ENCODE data around the gene REM2.

The REM2 gene

GRCh38 chr14:22929961-22930364 is 46.9 kb downstream of the REM2 start:
- DNase-seq: no peak
- H3K27ac ChIP-seq (ENCODE audit: insufficient read depth in 1 of 2, low read depth in 1 of 2, low read length in 2 of 2, poor library complexity in 1 of 2, severe bottlenecking in 2 of 2): peak overlapping the region; percentile 51 to 85
- CTCF ChIA-PET: interaction anchor here (0.6 to 4.1 kb wide), 25 partner anchors 9 to 133 kb away, joined by 3 to 28 read pairs (median 5); partner anchors contain the start of genes AJUBA, CDH24, HAUS4 and RBM23
- peaks cover 5 to 18% (median 18%) of the 10 kb centered on the region in 4 experiments for H3K4me1 ChIP-seq (ENCODE audit: control extremely low read depth in 1 of 4, control insufficient read depth in 4 of 4, insufficient read depth in 4 of 4, low read length in 3 of 4)
- WGBS (ENCODE audit: insufficient coverage): 0% methylated on average over 1 of the region's 2 CpGs
- H3K27me3 ChIP-seq (replicated peaks in 2 of 5; ENCODE audit: control insufficient read depth in 4 of 5, insufficient read depth in 5 of 5, low read length in 4 of 5): no peaks in the 10 kb centered on the region
- H3K9me3 ChIP-seq (ENCODE audit: control extremely low read depth in 1 of 5, control insufficient read depth in 4 of 5, insufficient read depth in 2 of 5, low read depth in 1 of 5, low read length in 4 of 5): no peaks in the 10 kb centered on the region
- peak overlapping the region; percentile 54 to 100 (median 94) for H3K4me3 ChIP-seq (ENCODE audit: control insufficient read depth in 1 of 7, extremely low read depth in 1 of 7, insufficient read depth in 4 of 7, low read depth in 2 of 7, low read length in 6 of 7)
- peaks cover 4 to 19% (median 12%) of the 10 kb centered on the region in 4 experiments for H3K36me3 ChIP-seq (ENCODE audit: control insufficient read depth in 4 of 4, insufficient read depth in 4 of 4, low read length in 3 of 4)
- POLR2A ChIA-PET: interaction anchor here (0.6 to 2.2 kb wide), 4 partner anchors 11 to 53 kb away, joined by 3 to 14 read pairs (median 4); partner anchors contain the start of gene RBM23

- Histone ChIP-seq H3K4me1 (ENCODE audit: control extremely low read depth in 1 of 4, control insufficient read depth in 4 of 4, insufficient read depth in 4 of 4, low read length in 3 of 4) (peaks cover 5 to 18% (median 18%) of the 10 kb centered on the region in 4 experiments), H3K4me3 (ENCODE audit: control insufficient read depth in 1 of 7, extremely low read depth in 1 of 7, insufficient read depth in 4 of 7, low read depth in 2 of 7, low read length in 6 of 7) (no peak overlapping the region), H3K27ac (ENCODE audit: insufficient read depth in 1 of 2, low read depth in 1 of 2, low read length in 2 of 2, poor library complexity in 1 of 2, severe bottlenecking in 2 of 2) (no peak overlapping the region), H3K9me3 (ENCODE audit: control extremely low read depth in 1 of 5, control insufficient read depth in 4 of 5, insufficient read depth in 2 of 5, low read depth in 1 of 5, low read length in 4 of 5) (no peaks in the 10 kb centered on the region), H3K36me3 (ENCODE audit: control insufficient read depth in 4 of 4, insufficient read depth in 4 of 4, low read length in 3 of 4) (peaks cover 0 to 3% (median under 1%) of the 10 kb centered on the region in 4 experiments), H3K27me3 (replicated peaks in 2 of 5; ENCODE audit: control insufficient read depth in 4 of 5, insufficient read depth in 5 of 5, low read length in 4 of 5) (no peaks in the 10 kb centered on the region)
- CTCF ChIA-PET: interaction anchor here (1.1 to 4.1 kb wide), 3 partner anchors 13 to 49 kb away, joined by 3 to 18 read pairs (median 3); no protein-coding TSS in a partner anchor
- POLR2A ChIA-PET: no interaction called here
- WGBS (ENCODE audit: insufficient coverage): 100% methylated on average over 1 of the region's 3 CpGs
- DNase-seq: no peak
Observed at GRCh38 chr14:22932146-22932545, 49.1 kb downstream of the REM2 start.

- ChIA-PET POLR2A (no interaction called here), CTCF (interaction anchor here (0.6 to 5.5 kb wide), 8 partner anchors 9 to 225 kb away, joined by 3 to 25 read pairs (median 4); no protein-coding TSS in a partner anchor)
- H3K4me3 ChIP-seq (ENCODE audit: control insufficient read depth in 1 of 7, extremely low read depth in 1 of 7, insufficient read depth in 4 of 7, low read depth in 2 of 7, low read length in 6 of 7): no peak overlapping the region
- DNase-seq: no peak
- H3K9me3 ChIP-seq (ENCODE audit: control extremely low read depth in 1 of 5, control insufficient read depth in 4 of 5, insufficient read depth in 2 of 5, low read depth in 1 of 5, low read length in 4 of 5): no peaks in the 10 kb centered on the region
- WGBS (ENCODE audit: insufficient coverage): no CpG with 5 or more reads among the region's 1 CpG
- H3K27ac ChIP-seq (ENCODE audit: insufficient read depth in 1 of 2, low read depth in 1 of 2, low read length in 2 of 2, poor library complexity in 1 of 2, severe bottlenecking in 2 of 2): no peak overlapping the region
- H3K27me3 ChIP-seq (replicated peaks in 2 of 5; ENCODE audit: control insufficient read depth in 4 of 5, insufficient read depth in 5 of 5, low read length in 4 of 5): no peaks in the 10 kb centered on the region
- H3K4me1 ChIP-seq (ENCODE audit: control extremely low read depth in 1 of 4, control insufficient read depth in 4 of 4, insufficient read depth in 4 of 4, low read length in 3 of 4): peaks cover under 1 to 2% (median 1%) of the 10 kb centered on the region in 4 experiments
- peaks cover 0 to 5% (median 1%) of the 10 kb centered on the region in 4 experiments for H3K36me3 ChIP-seq (ENCODE audit: control insufficient read depth in 4 of 4, insufficient read depth in 4 of 4, low read length in 3 of 4)
Observed at GRCh38 chr14:22935156-22935555, 52.1 kb downstream of the REM2 start.

All from common myeloid progenitor, CD34-positive (primary cell).